ENCODE data around the gene FGF9. TPM values are rescaled to one million over a fixed set of nuclear protein-coding genes. Genes with fewer than 3 reads are reported as not detected.

FGF9 gene
- total RNA-seq, 3 donors from 2014 or later (not counting 1 experiment from before 2014, with no cell fraction given), result 0.28 to 1.2 (median 0.80) TPM

DNA sequence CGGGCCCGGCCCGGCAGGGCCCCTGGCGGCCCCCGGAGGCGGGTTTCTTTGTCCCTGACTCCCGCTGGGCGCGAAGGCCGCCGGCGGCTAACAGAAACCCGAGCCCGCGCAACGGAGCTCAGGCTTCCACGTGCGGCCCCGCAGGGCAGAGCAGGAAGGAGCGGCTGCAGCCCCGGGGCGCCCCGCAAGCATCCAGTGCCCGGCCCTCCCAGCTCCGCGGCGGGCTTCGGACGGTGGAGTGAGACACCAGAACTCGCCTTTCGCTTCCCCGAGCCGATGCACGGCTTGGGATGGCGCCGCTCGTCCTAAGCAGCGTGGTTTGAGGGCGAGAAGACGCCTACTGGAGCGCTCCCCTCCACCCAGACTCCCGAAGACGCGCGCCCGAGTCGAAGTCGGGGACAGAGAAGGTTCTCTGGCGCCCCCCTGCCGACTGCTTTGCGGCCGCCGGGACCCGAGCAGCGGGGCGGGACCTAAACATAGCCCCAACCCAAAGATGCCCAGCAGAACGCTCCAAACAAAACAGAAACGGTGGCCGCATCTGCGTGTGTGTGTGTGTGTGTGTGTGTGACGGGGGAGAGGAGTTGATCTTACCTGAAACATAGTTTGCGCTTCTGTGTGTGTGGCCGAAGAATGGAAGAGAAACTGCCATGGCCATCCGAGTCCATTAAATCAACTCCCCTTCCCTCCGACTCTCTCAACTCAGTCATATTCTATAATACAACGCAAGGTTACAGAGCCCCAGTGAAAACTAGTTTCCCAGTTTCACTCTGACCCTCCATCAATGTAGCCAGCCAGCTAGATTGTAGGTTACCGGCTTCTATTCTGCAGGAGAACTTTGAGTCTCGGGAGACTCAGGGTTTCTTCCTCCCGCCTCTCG is 629 bp upstream of the FGF9 start:
- intact Hi-C loops (cut with micrococcal nuclease), result no loop called here
- H3K27ac ChIP-seq (ENCODE audit: low read length), result no peak overlapping the region
- ATAC-seq (peak; percentile 15 to 33 (median 31)), DNase-seq (peak; percentile 48 to 77)
- H3K27me3 ChIP-seq (ENCODE audit: control insufficient read depth, insufficient read depth, low read length), result peaks cover 20% of the 10 kb centered on the region
- no peaks in the 10 kb centered on the region for H3K9me3 ChIP-seq (ENCODE audit: control insufficient read depth, insufficient read depth, low read length)
- Mint-ChIP-seq H3K36me3 (no peaks in the 10 kb centered on the region), H3K27me3 (ENCODE audit: low read depth in 2 of 2) (peaks cover 12 to 29% of the 10 kb centered on the region in 2 donors), H3K4me3 (peak overlapping the region; percentile 98), H3K9me3 (no peaks in the 10 kb centered on the region), H3K27ac (peak overlapping the region; percentile 79 to 87), H3K4me1 (peaks cover 49 to 58% of the 10 kb centered on the region in 2 donors)
- H3K4me1 ChIP-seq (ENCODE audit: control insufficient read depth, insufficient read depth, low read length), result peaks cover 50% of the 10 kb centered on the region
- WGBS (ENCODE audit: insufficient coverage), result under 1% methylated on average over 67 of the region's 70 CpGs
- peak overlapping the region; percentile 61 for H3K4me3 ChIP-seq (ENCODE audit: low read length)
- no peaks in the 10 kb centered on the region for H3K36me3 ChIP-seq (ENCODE audit: control insufficient read depth, insufficient read depth, low read length)
- TF ChIP-seq, protein P1, sequence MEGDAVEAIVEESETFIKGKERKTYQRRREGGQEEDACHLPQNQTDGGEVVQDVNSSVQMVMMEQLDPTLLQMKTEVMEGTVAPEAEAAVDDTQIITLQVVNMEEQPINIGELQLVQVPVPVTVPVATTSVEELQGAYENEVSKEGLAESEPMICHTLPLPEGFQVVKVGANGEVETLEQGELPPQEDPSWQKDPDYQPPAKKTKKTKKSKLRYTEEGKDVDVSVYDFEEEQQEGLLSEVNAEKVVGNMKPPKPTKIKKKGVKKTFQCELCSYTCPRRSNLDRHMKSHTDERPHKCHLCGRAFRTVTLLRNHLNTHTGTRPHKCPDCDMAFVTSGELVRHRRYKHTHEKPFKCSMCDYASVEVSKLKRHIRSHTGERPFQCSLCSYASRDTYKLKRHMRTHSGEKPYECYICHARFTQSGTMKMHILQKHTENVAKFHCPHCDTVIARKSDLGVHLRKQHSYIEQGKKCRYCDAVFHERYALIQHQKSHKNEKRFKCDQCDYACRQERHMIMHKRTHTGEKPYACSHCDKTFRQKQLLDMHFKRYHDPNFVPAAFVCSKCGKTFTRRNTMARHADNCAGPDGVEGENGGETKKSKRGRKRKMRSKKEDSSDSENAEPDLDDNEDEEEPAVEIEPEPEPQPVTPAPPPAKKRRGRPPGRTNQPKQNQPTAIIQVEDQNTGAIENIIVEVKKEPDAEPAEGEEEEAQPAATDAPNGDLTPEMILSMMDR (IDR thresholded peaks at IDR 0.05), result no peak

DNA sequence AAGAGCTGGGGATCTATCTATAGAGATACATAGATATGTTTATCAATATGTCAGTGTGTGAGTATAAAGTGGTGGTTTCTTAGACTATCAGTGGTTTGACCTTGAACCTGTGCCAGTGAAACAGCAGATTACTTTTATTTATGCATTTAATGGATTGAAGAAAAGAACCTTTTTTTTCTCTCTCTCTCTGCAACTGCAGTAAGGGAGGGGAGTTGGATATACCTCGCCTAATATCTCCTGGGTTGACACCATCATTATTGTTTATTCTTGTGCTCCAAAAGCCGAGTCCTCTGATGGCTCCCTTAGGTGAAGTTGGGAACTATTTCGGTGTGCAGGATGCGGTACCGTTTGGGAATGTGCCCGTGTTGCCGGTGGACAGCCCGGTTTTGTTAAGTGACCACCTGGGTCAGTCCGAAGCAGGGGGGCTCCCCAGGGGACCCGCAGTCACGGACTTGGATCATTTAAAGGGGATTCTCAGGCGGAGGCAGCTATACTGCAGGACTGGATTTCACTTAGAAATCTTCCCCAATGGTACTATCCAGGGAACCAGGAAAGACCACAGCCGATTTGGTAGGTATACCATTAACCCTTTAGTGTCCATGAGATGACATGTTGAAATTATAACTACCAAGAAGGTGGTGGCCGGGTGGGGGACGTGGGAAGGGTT is 880 bp downstream of the FGF9 start:
- Histone ChIP-seq H3K4me1 (ENCODE audit: control insufficient read depth, insufficient read depth, low read length) (peaks cover 55% of the 10 kb centered on the region), H3K36me3 (ENCODE audit: control insufficient read depth, insufficient read depth, low read length) (no peaks in the 10 kb centered on the region), H3K27me3 (ENCODE audit: control insufficient read depth, insufficient read depth, low read length) (peaks cover 31% of the 10 kb centered on the region), H3K4me3 (ENCODE audit: low read length) (peak overlapping the region; percentile 38), H3K9me3 (ENCODE audit: control insufficient read depth, insufficient read depth, low read length) (no peaks in the 10 kb centered on the region), H3K27ac (ENCODE audit: low read length) (no peak overlapping the region)
- ATAC-seq (no peak), DNase-seq (peak in 1 of 2 donors; percentile 39)
- 4% methylated on average over 12 of the region's 15 CpGs for WGBS (ENCODE audit: insufficient coverage)
- intact Hi-C loops (cut with micrococcal nuclease), result loop anchor here (1.0 to 2.0 kb wide), 2 partner anchors 67 to 391 kb away; partner anchors contain the start of gene MICU2
- peaks cover 23 to 42% of the 10 kb centered on the region in 2 donors for H3K27me3 Mint-ChIP-seq (ENCODE audit: low read depth in 2 of 2)
- TF ChIP-seq, protein P1 (IDR thresholded peaks at IDR 0.05), result no peak
- no peaks in the 10 kb centered on the region for H3K9me3 Mint-ChIP-seq
- peak overlapping the region; percentile 79 to 87 for H3K27ac Mint-ChIP-seq
- no peaks in the 10 kb centered on the region for H3K36me3 Mint-ChIP-seq
- H3K4me3 Mint-ChIP-seq, result peak overlapping the region; percentile 98
- H3K4me1 Mint-ChIP-seq, result peaks cover 49 to 58% of the 10 kb centered on the region in 2 donors

DNA sequence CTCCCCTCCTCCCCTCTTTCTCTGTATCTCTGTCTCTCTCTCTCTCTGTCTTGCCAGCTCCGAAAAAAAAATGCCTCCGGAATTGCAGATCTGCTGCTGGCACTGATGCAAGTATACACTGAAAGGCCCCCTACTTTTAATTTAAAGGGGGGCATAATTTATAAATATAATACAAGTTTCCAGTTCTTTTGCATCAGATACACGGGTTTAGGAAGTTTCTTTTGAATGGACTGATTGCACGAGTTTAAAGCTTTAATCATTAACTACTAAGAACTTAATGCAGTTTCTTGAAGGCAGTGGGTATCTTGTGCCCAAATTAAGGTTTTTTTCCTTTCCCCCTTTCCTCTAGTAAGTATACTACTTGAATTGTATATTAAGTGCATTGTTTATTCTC is 1.4 kb downstream of the FGF9 start:
- no peak for ATAC-seq

More for the DNA sequence above, 1.4 kb downstream of the FGF9 start:
- 17% methylated on average over 2 of the region's 4 CpGs for WGBS (ENCODE audit: insufficient coverage)
- Mint-ChIP-seq H3K9me3 (no peaks in the 10 kb centered on the region), H3K27ac (no peak overlapping the region), H3K27me3 (ENCODE audit: low read depth in 2 of 2) (peaks cover 28 to 40% of the 10 kb centered on the region in 2 donors), H3K4me1 (peaks cover 49 to 58% of the 10 kb centered on the region in 2 donors), H3K4me3 (peak overlapping the region; percentile 92), H3K36me3 (no peaks in the 10 kb centered on the region)
- peaks cover 55% of the 10 kb centered on the region for H3K4me1 ChIP-seq (ENCODE audit: control insufficient read depth, insufficient read depth, low read length)
- no peaks in the 10 kb centered on the region for H3K36me3 ChIP-seq (ENCODE audit: control insufficient read depth, insufficient read depth, low read length)
- no peak overlapping the region for H3K4me3 ChIP-seq (ENCODE audit: low read length)
- intact Hi-C loops (cut with micrococcal nuclease), result loop anchor here (2.0 kb wide), 1 partner anchor 391 kb away; no protein-coding TSS in a partner anchor
- no peak overlapping the region for H3K27ac ChIP-seq (ENCODE audit: low read length)
- peaks cover 33% of the 10 kb centered on the region for H3K27me3 ChIP-seq (ENCODE audit: control insufficient read depth, insufficient read depth, low read length)
- no peak for DNase-seq
- TF ChIP-seq, protein P1 (IDR thresholded peaks at IDR 0.05), result no peak
- H3K9me3 ChIP-seq (ENCODE audit: control insufficient read depth, insufficient read depth, low read length), result no peaks in the 10 kb centered on the region
